Body of pancreas (tissue), 4 donors: ENCODE results near the gene YIF1A.

ENCODE experiments used
- POLR2A ChIP-seq, 3 donors: fragments of 450-650 bp; IDR thresholded peaks; one replicate each; pipeline ENCODE4 v1.6.1; 2016; ENCODE audit warnings: antibody characterized with exemption in 3 of 3, mild to moderate bottlenecking in 2 of 3
- TF ChIP-seq, protein P1 (sequence below), 7 experiments: fragments of 450-650 bp in 4 of 7; fragments of 200-600 bp in 3 of 7; sonication (generic) in 3 of 7; IDR thresholded peaks; one replicate each; pipeline ENCODE4 v1.5.1; 2016 to 2019; ENCODE audit warnings: antibody characterized with exemption in 7 of 7

DNA sequence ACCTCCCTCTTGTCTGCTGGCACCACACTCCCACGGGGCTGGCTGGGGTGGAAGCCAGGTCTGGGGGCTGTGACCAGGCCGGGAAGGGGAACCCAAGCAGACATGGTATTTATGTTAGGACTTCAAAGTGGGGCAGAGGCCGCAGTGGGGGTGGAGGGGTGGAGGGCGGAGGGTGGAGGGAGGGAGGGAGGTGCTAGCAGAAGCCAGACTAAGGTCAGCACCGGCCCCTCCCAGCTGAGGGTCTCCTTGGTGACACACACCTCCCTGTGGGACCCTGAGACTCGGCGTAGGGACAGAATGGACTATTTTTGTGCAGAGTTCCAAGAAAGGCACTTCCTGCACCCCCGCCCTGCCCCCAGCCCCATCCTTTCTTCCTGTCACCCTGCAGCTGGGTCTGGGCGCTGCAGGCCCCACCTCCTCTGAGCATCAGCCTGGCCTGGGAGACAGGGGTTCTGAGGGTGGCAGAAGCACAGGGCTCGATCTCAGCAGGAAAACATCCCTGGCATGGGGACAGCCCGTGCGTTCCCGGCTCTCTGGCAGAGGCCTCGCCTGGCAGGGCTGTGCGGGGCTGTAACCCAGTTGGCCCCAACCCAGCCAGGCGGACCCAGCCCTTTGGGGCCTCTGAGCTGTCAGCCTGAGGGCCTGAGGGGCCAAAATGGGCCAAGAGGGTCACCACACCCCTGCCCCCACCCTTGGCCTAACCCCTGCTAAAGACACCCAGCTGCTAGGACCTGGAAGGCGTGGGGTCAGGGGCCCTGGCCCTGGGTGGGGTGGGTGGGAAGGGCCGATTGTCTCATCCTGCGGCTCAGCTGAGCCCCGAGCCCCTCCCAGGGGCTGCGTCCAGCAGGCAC, 37.5 kb upstream of the YIF1A start:
- no peak for TF ChIP-seq POLR2A (IDR thresholded peaks at IDR 0.05)
- TF ChIP-seq, protein P1, sequence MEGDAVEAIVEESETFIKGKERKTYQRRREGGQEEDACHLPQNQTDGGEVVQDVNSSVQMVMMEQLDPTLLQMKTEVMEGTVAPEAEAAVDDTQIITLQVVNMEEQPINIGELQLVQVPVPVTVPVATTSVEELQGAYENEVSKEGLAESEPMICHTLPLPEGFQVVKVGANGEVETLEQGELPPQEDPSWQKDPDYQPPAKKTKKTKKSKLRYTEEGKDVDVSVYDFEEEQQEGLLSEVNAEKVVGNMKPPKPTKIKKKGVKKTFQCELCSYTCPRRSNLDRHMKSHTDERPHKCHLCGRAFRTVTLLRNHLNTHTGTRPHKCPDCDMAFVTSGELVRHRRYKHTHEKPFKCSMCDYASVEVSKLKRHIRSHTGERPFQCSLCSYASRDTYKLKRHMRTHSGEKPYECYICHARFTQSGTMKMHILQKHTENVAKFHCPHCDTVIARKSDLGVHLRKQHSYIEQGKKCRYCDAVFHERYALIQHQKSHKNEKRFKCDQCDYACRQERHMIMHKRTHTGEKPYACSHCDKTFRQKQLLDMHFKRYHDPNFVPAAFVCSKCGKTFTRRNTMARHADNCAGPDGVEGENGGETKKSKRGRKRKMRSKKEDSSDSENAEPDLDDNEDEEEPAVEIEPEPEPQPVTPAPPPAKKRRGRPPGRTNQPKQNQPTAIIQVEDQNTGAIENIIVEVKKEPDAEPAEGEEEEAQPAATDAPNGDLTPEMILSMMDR (IDR thresholded peaks at IDR 0.05) = no peak
